K562 (cell line): ENCODE measurements around the gene RPAIN.

Experiments used
- CBFB ChIP-seq: sonication (generic); formaldehyde crosslinking; IDR thresholded peaks from 2 replicates; pipeline ENCODE4 v1.4.0; 2020; ENCODE audit warnings: mild to moderate bottlenecking, missing genetic modification reagents
- CREB3 ChIP-seq: fragments of 450-650 bp; conservative IDR thresholded peaks from 2 replicates; pipeline ENCODE4 v1.6.1; 2016; ENCODE audit warnings: missing genetic modification characterization, low read depth, mild to moderate bottlenecking, missing compliant biosample characterization, moderate library complexity
- FOXP4 ChIP-seq: sonication (generic); formaldehyde crosslinking; IDR thresholded peaks from 2 replicates; pipeline ENCODE4 v1.8.0; 2022; ENCODE audit warnings: mild to moderate bottlenecking, missing genetic modification reagents, borderline replicate concordance
- GABPB1 ChIP-seq: sonication (generic); formaldehyde crosslinking; IDR thresholded peaks from 2 replicates; pipeline ENCODE4 v1.8.0; 2022; ENCODE audit warnings: mild to moderate bottlenecking, missing genetic modification reagents
- HDAC3 ChIP-seq: fragments of 450-650 bp; IDR thresholded peaks from 2 replicates; pipeline ENCODE4 v1.6.1; 2018; ENCODE audit warnings: borderline replicate concordance, mild to moderate bottlenecking, moderate library complexity; ENCODE audit not compliant: partially characterized antibody
- RBM22 ChIP-seq: fragments of 200-400 bp; formaldehyde crosslinking; IDR thresholded peaks from 2 replicates; pipeline ENCODE4 v1.6.1; 2018; ENCODE audit warnings: low read length, low read depth; ENCODE audit not compliant: poor library complexity, severe bottlenecking
- SAFB2 ChIP-seq: fragments of 200-400 bp; formaldehyde crosslinking; IDR thresholded peaks from 2 replicates; pipeline ENCODE4 v1.6.1; 2018; ENCODE audit warnings: borderline replicate concordance, low read length, low read depth, moderate library complexity; ENCODE audit not compliant: severe bottlenecking
- SRF ChIP-seq, 2 experiments: fragments of 250-450, 450-650 bp in 1 of 2; sonication (Bioruptor Pico) in 1 of 2; sonication (generic) in 1 of 2; formaldehyde crosslinking; IDR thresholded peaks; 2 replicates each; pipeline versions ENCODE4 v1.5.0 to v1.5.1; 2020 to 2022; ENCODE audit warnings: mild to moderate bottlenecking in 1 of 2, missing genetic modification reagents in 1 of 2
- TAF1 ChIP-seq: IDR thresholded peaks from 2 replicates; pipeline ENCODE4 v1.6.1; 2011; ENCODE audit warnings: mild to moderate bottlenecking, low read length, moderate library complexity; ENCODE audit not compliant: insufficient read depth, control insufficient read depth, severe bottlenecking; ENCODE audit errors: extremely low read depth
- ZBTB40 ChIP-seq, 2 experiments: fragments of 450-650 bp in 1 of 2; sonication (generic) in 1 of 2; formaldehyde crosslinking in 1 of 2; IDR thresholded peaks; 2 replicates each; pipeline versions ENCODE4 v1.7.1 to v1.9.0; 2016 to 2022; ENCODE audit warnings: inconsistent platforms in 1 of 2, mild to moderate bottlenecking in 1 of 2, missing genetic modification reagents in 1 of 2
- TF ChIP-seq, protein P1 (sequence below), 3 experiments: IDR thresholded peaks in 2 of 3; conservative IDR thresholded peaks in 1 of 3; 2 replicates each; pipeline ENCODE4 v1.5.1; 2011 to 2012; ENCODE audit warnings: low read length in 3 of 3, mild to moderate bottlenecking in 3 of 3, control low read depth in 2 of 3, improper control_type of control experiment in 1 of 3, inconsistent platforms in 1 of 3, low read depth in 1 of 3, mixed read lengths in 1 of 3, moderate library complexity in 1 of 3; ENCODE audit not compliant: insufficient read depth in 2 of 3
- TF ChIP-seq, protein P2 (sequence below): sonication (generic); formaldehyde crosslinking; IDR thresholded peaks from 2 replicates; pipeline ENCODE4 v1.8.1; 2023; ENCODE audit warnings: mild to moderate bottlenecking, missing genetic modification reagents

- TF ChIP-seq ZBTB40 (IDR thresholded peaks at IDR 0.05) (no peak), ZBTB40 (CRISPR knock-in tag; IDR thresholded peaks at IDR 0.05) (no peak), RBM22 (no peak), GABPB1 (CRISPR knock-in tag) (no peak), HDAC3 (no peak), CREB3 (tag) (no peak), CBFB (CRISPR knock-in tag) (no peak), SAFB2 (no peak), SRF (CRISPR knock-in tag; IDR thresholded peaks at IDR 0.05) (no peak), TAF1 (no peak), FOXP4 (CRISPR knock-in tag) (no peak)
- TF ChIP-seq, protein P1, sequence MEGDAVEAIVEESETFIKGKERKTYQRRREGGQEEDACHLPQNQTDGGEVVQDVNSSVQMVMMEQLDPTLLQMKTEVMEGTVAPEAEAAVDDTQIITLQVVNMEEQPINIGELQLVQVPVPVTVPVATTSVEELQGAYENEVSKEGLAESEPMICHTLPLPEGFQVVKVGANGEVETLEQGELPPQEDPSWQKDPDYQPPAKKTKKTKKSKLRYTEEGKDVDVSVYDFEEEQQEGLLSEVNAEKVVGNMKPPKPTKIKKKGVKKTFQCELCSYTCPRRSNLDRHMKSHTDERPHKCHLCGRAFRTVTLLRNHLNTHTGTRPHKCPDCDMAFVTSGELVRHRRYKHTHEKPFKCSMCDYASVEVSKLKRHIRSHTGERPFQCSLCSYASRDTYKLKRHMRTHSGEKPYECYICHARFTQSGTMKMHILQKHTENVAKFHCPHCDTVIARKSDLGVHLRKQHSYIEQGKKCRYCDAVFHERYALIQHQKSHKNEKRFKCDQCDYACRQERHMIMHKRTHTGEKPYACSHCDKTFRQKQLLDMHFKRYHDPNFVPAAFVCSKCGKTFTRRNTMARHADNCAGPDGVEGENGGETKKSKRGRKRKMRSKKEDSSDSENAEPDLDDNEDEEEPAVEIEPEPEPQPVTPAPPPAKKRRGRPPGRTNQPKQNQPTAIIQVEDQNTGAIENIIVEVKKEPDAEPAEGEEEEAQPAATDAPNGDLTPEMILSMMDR (IDR thresholded peaks at IDR 0.05 in 2 of 3, conservative IDR thresholded peaks at IDR 0.05 in 1 of 3; ENCODE audit: insufficient read depth in 2 of 3, low read depth in 1 of 3, low read length in 3 of 3), result no peak
- TF ChIP-seq, protein P2, sequence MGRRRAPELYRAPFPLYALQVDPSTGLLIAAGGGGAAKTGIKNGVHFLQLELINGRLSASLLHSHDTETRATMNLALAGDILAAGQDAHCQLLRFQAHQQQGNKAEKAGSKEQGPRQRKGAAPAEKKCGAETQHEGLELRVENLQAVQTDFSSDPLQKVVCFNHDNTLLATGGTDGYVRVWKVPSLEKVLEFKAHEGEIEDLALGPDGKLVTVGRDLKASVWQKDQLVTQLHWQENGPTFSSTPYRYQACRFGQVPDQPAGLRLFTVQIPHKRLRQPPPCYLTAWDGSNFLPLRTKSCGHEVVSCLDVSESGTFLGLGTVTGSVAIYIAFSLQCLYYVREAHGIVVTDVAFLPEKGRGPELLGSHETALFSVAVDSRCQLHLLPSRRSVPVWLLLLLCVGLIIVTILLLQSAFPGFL (CRISPR knock-in tag), result no peak
These were observed 12.1 kb downstream of the RPAIN start for GRCh38 chr17:5431949-5432556.
